Osteoblast (primary cell): Measurements from ENCODE around the gene VAV2. TPM values are rescaled to one million over a fixed set of nuclear protein-coding genes. Genes with fewer than 3 reads are reported as not detected.

Experiments
- DNase-seq: peaks from one replicate; pipeline ENCODE4 v3.0.0; 2011; ENCODE audit warnings: low spot score, mixed read lengths; ENCODE audit not compliant: insufficient read length; ENCODE audit errors: missing footprints
- H2AFZ ChIP-seq: 2 replicates; pipeline ENCODE4 v1.6.0; 2011; ENCODE audit warnings: mild to moderate bottlenecking, low read length
- H3K27ac ChIP-seq: 2 replicates; pipeline ENCODE4 v1.5.1; 2011; ENCODE audit warnings: mild to moderate bottlenecking, low read depth, low read length, moderate library complexity
- H3K27me3 ChIP-seq: 2 replicates; pipeline ENCODE4 v1.6.0; 2012; ENCODE audit warnings: mild to moderate bottlenecking, control low read depth, inconsistent platforms, low read length, moderate library complexity; ENCODE audit not compliant: insufficient read depth
- H3K36me3 ChIP-seq: 2 replicates; pipeline ENCODE4 v1.5.1; 2011; ENCODE audit warnings: mild to moderate bottlenecking, low read length, control low read depth, moderate library complexity; ENCODE audit not compliant: insufficient read depth
- H3K4me1 ChIP-seq: 2 replicates; pipeline ENCODE4 v1.5.1; 2011; ENCODE audit warnings: mild to moderate bottlenecking, low read length, control low read depth, moderate library complexity; ENCODE audit not compliant: insufficient read depth
- H3K4me2 ChIP-seq: 2 replicates; pipeline ENCODE4 v1.6.0; 2011; ENCODE audit warnings: mild to moderate bottlenecking, low read length; ENCODE audit not compliant: insufficient read depth
- H3K4me3 ChIP-seq: fragments of 200-600 bp; sonication (generic); 3 replicates; pipeline ENCODE4 v1.5.1; 2012; ENCODE audit warnings: mild to moderate bottlenecking, low read length, inconsistent platforms; ENCODE audit not compliant: insufficient read depth
- H3K79me2 ChIP-seq: 2 replicates; pipeline ENCODE4 v1.6.0; 2012; ENCODE audit warnings: mild to moderate bottlenecking, low read length, control low read depth, inconsistent platforms; ENCODE audit not compliant: insufficient read depth
- H3K9me3 ChIP-seq: 2 replicates; pipeline ENCODE4 v1.5.1; 2011; ENCODE audit warnings: low read depth, low read length, control low read depth
- H4K20me1 ChIP-seq: 2 replicates; pipeline ENCODE4 v1.6.0; 2012; ENCODE audit warnings: mild to moderate bottlenecking, low read length, control low read depth; ENCODE audit not compliant: insufficient read depth
- total RNA-seq: library from RNA; depleted of rRNA; stranded (reverse); fragments of >200 nt; gene quantifications from 2 replicates; pipeline ENCODE4 v1.2.3, GENCODE V29; 2012
- TF ChIP-seq, protein P1 (sequence below): IDR thresholded peaks from 2 replicates; pipeline ENCODE4 v1.5.1; 2011; ENCODE audit warnings: mild to moderate bottlenecking, low read depth, low read length, moderate library complexity; ENCODE audit errors: extremely low read depth

The VAV2 gene
- total RNA-seq, 1 donor, result 8.0 TPM

DNA sequence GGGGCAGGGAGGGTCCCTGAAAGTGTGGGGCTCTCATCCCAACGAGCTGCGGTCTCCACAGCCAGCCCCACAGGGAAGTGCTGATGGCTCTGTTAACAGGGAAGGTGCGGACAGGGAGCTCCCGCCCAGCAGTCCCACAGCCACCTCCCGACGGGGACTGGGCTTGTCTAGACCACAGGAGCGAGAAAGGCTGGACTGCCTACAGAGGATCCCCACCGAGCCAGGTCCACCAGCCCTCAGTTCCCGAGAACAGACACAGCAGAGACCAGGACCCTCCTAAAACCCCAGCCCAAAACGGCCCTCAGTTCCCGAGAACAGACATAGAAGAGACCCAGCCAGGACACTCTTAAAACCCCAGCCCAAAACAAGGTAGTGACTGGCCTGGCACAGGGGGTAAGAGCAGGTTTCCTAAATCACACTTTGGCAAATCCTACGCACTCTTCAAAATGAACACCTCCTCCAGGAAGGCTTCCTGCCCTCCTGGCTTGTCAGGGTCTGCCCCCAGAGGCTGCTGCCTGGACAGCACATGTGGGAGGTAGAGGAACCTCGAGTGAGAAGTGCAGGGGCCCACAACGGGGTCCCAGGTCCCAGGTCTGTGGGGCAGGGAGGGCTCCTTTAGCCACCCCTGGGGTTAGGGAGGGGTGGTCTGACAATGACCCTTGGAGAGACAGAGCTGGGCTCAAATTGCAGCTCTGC, 167.9 kb downstream of the VAV2 start:
- H2AFZ ChIP-seq, result no peak overlapping the region
- H4K20me1 ChIP-seq, result peaks cover 3% of the 10 kb centered on the region
- H3K36me3 ChIP-seq, result no peaks in the 10 kb centered on the region
- no peaks in the 10 kb centered on the region for H3K79me2 ChIP-seq
- TF ChIP-seq, protein P1, sequence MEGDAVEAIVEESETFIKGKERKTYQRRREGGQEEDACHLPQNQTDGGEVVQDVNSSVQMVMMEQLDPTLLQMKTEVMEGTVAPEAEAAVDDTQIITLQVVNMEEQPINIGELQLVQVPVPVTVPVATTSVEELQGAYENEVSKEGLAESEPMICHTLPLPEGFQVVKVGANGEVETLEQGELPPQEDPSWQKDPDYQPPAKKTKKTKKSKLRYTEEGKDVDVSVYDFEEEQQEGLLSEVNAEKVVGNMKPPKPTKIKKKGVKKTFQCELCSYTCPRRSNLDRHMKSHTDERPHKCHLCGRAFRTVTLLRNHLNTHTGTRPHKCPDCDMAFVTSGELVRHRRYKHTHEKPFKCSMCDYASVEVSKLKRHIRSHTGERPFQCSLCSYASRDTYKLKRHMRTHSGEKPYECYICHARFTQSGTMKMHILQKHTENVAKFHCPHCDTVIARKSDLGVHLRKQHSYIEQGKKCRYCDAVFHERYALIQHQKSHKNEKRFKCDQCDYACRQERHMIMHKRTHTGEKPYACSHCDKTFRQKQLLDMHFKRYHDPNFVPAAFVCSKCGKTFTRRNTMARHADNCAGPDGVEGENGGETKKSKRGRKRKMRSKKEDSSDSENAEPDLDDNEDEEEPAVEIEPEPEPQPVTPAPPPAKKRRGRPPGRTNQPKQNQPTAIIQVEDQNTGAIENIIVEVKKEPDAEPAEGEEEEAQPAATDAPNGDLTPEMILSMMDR, result no peak
- no peak overlapping the region for H3K27ac ChIP-seq
- no peaks in the 10 kb centered on the region for H3K27me3 ChIP-seq
- no peaks in the 10 kb centered on the region for H3K4me1 ChIP-seq
- no peak overlapping the region for H3K4me3 ChIP-seq
- no peaks in the 10 kb centered on the region for H3K9me3 ChIP-seq
- no peak for DNase-seq
- no peak overlapping the region for H3K4me2 ChIP-seq

- Histone ChIP-seq H3K27me3 (no peaks in the 10 kb centered on the region), H3K27ac (no peak overlapping the region), H3K79me2 (no peaks in the 10 kb centered on the region), H2AFZ (no peak overlapping the region), H3K4me2 (no peak overlapping the region), H3K4me3 (no peak overlapping the region), H3K9me3 (no peaks in the 10 kb centered on the region), H3K4me1 (no peaks in the 10 kb centered on the region), H4K20me1 (peaks cover 4% of the 10 kb centered on the region), H3K36me3 (no peaks in the 10 kb centered on the region)
- no peak for DNase-seq
- TF ChIP-seq, protein P1, result no peak
Measured at GRCh38 chr9:133823189-133824105, 168.7 kb downstream of the VAV2 start.

- no peaks in the 10 kb centered on the region for H3K36me3 ChIP-seq
- no peaks in the 10 kb centered on the region for H3K4me1 ChIP-seq
- H2AFZ ChIP-seq, result no peak overlapping the region
- no peaks in the 10 kb centered on the region for H3K9me3 ChIP-seq
- DNase-seq, result no peak
- H4K20me1 ChIP-seq, result peaks cover 6% of the 10 kb centered on the region
- no peak overlapping the region for H3K4me3 ChIP-seq
- no peaks in the 10 kb centered on the region for H3K27me3 ChIP-seq
- no peak overlapping the region for H3K4me2 ChIP-seq
- no peaks in the 10 kb centered on the region for H3K79me2 ChIP-seq
- TF ChIP-seq, protein P1, result no peak
- H3K27ac ChIP-seq, result no peak overlapping the region
Measured at GRCh38 chr9:133822430-133823065, 169.6 kb downstream of the VAV2 start.
